Breast epithelium (tissue), 3 donors: Measurements from ENCODE around the gene ZSWIM8.

Experiments used
- POLR2A ChIP-seq: fragments of 450-650 bp; IDR thresholded peaks from one replicate; pipeline ENCODE4 v1.6.1; 2016; ENCODE audit warnings: antibody characterized with exemption, mild to moderate bottlenecking, moderate library complexity
- POLR2AphosphoS5 ChIP-seq, 3 donors: sonication (generic); formaldehyde crosslinking; IDR thresholded peaks; one replicate each; pipeline ENCODE4 v1.6.1; 2017; ENCODE audit warnings: antibody characterized with exemption in 3 of 3
- TF ChIP-seq, protein P1 (sequence below), 3 donors: fragments of 450-650 bp; IDR thresholded peaks; one replicate each; pipeline ENCODE4 v1.5.1; 2016 to 2017; ENCODE audit warnings: antibody characterized with exemption in 3 of 3, mild to moderate bottlenecking in 3 of 3, moderate library complexity in 3 of 3

DNA sequence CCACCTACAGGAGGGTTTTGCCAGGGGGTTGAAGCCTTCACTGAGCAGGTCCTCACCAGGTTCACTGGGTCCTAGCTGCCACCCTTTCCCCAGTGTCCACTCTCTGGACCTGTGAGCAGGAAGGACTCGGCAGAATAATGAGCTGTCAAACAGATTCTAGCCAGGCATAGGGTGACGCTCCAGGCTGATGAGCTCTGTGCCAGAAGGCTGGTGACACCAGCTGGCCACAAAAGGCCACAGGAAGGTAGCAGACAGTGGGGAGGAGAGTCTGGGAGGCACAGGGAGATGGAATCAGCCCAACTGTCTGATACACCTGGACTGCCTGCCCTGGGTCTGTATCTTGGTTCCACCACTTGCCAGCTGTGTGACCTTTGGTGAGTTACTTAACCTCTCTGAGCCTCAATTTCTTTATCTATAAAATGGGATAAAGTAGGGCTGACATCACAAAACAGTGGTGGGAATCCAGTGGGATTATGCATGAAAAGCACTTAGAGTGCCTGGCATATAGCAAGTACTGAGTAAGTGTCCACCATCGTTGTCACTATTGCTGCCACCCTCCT is 52.7 kb downstream of the ZSWIM8 start:
- no peak for TF ChIP-seq POLR2AphosphoS5 (IDR thresholded peaks at IDR 0.05)
- TF ChIP-seq, protein P1, sequence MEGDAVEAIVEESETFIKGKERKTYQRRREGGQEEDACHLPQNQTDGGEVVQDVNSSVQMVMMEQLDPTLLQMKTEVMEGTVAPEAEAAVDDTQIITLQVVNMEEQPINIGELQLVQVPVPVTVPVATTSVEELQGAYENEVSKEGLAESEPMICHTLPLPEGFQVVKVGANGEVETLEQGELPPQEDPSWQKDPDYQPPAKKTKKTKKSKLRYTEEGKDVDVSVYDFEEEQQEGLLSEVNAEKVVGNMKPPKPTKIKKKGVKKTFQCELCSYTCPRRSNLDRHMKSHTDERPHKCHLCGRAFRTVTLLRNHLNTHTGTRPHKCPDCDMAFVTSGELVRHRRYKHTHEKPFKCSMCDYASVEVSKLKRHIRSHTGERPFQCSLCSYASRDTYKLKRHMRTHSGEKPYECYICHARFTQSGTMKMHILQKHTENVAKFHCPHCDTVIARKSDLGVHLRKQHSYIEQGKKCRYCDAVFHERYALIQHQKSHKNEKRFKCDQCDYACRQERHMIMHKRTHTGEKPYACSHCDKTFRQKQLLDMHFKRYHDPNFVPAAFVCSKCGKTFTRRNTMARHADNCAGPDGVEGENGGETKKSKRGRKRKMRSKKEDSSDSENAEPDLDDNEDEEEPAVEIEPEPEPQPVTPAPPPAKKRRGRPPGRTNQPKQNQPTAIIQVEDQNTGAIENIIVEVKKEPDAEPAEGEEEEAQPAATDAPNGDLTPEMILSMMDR (IDR thresholded peaks at IDR 0.05), result no peak
- TF ChIP-seq POLR2A, result no peak
